Activated CD4-positive, alpha-beta T cell treated with anti-CD3 and anti-CD28 coated beads, Interleukin-2, amount 50 U/mL, for 16 hours (primary cell): Measurements from ENCODE around the gene LRRC8A.
"Not testable (repeated sequence)": the region's sequence is repeated elsewhere in the genome, so short reads cannot be mapped to it uniquely, and the experiment has no call there.

Source experiments
- DNase-seq: peaks from one replicate; pipeline ENCODE4 v3.0.0-alpha.2; 2020

Gene LRRC8A

GRCh38 chr9:128881884-128882676, at the start of gene LRRC8A, which contains the start of gene KYAT1:
Gene LRRC8A, plus strand, starts transcription at chr9:128882133. Its CDS starts 25,032 bp downstream, at chr9:128907165.
Gene KYAT1, minus strand, starts transcription at chr9:128881950. Its CDS starts 36,545 bp downstream, at chr9:128845405.
- DNase-seq = peak; percentile 98

DNA sequence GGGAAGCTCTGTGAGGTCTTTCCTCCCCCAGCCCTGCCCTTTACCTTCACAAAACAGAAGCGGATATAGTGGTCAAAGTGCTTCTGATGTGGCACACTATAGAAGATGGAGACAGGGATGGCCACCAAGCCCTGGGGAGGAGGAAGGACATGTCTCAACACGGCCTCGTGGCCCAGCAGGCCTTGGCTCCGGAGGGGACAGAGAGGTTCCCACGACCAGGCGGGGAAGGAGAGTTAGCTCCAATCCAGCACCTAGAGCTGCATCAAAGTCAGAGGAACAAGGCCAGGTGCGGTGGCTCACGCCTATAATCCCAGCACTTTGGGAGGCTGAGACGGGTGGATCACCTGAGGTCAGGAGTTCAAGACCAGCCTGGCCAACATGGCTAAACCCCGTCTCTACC, 48.2 kb upstream of the LRRC8A start:
- DNase-seq = no peak

DNA sequence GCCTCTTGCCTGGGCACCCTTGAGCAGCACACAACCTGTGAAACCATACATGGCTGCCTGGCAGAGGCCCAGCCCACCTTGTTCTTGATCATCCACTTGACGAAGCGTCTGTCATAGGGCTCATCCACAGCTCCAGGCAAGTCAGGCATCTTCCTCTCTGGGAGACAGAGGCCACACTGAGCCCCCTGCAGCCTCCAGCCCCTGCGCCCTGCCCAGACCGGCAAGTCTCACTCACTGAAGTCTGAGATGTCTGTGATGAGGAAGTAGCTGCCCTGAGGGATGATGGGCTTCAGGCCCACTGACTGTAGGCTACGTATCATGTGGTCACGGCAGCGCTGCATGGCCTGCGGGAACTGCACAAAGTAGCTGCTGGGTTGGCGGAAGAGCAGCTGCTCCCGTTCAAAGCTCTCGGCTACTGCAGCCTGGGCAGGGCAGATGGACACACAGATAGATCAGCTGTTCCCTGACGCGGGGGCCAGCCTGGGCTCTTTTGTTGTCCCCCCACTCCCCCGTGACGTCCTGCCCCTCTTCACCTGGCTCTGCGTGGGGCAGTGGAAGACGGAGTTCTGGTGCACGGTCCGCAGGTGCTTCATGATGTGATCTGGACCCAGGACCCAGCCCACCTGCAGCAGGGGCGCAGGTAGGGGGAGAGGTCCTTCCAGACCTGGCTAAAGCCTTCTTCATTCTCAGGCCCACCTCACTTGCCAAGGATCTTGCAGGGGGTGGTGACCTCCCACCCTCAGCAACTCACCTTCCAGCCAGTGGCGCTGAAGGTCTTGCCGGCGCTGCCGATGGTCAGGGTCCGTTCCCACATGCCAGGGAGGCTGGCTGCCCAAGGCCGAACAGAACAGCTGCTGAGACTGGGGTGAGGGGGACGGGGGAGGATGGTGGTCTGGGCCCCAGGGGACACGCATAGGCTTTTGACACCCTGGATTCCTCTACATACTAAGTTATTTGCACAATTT, 46.4 kb upstream of the LRRC8A start:
- no peak for DNase-seq

GRCh38 chr9:128836509-128837145, 45.3 kb upstream of the LRRC8A start:
- DNase-seq = no peak

DNA sequence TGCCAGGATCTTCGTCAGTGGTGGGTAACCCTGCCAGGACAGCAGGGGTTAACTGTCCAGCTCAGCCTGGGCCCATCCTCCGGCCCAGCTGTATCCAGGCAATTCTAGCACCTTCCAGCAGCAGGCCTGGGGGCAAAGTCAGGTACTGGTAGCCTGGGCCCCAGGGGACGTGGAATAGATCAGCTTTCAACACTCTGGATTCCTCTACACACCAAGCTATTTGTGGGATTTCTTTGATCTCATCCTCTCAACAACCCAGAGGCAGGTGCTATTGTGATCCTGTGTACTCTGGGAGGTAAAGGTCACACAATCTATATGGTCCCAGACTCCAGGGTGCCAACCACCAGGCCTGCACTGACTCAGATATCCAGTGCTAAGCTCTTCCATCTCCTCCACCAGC, 43.6 kb upstream of the LRRC8A start:
- no peak for DNase-seq

- no peak for DNase-seq
These were observed 41.4 kb upstream of the LRRC8A start for GRCh38 chr9:128840524-128840923.

- DNase-seq = no peak
These were observed 40.0 kb upstream of the LRRC8A start for GRCh38 chr9:128841694-128842492.

GRCh38 chr9:128843171-128843570, 38.8 kb upstream of the LRRC8A start:
- not testable (repeated sequence) for DNase-seq

- DNase-seq = no peak
These were observed 36.6 kb upstream of the LRRC8A start for GRCh38 chr9:128845186-128845931.

DNA sequence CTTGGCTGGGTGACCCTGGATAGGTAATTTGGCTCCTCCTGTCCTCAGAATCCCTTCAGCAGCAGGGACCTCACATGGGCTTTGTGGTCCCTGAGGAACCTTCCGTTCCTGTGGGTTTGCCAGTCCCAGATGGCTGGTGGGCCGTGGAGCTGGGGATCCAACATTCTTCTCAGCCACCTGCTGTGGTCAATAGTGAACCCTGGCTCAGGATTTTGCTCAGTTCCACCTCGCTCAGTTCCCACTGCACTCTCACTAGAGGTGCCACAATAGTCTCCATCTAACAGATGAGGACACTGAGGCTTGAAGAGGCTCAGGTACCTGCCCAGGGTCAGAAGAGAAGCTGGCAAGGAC, 35.3 kb upstream of the LRRC8A start:
- DNase-seq = no peak

- no peak for DNase-seq
These were observed 34.1 kb upstream of the LRRC8A start for GRCh38 chr9:128847803-128848202.

- DNase-seq = not testable (repeated sequence)
These were observed 30.9 kb upstream of the LRRC8A start for GRCh38 chr9:128851024-128851423.

- DNase-seq = peak; percentile 29
These were observed 29.9 kb upstream of the LRRC8A start for GRCh38 chr9:128851779-128852600.

- DNase-seq = not testable (repeated sequence)
These were observed 29.3 kb upstream of the LRRC8A start for GRCh38 chr9:128852646-128853045.

DNA sequence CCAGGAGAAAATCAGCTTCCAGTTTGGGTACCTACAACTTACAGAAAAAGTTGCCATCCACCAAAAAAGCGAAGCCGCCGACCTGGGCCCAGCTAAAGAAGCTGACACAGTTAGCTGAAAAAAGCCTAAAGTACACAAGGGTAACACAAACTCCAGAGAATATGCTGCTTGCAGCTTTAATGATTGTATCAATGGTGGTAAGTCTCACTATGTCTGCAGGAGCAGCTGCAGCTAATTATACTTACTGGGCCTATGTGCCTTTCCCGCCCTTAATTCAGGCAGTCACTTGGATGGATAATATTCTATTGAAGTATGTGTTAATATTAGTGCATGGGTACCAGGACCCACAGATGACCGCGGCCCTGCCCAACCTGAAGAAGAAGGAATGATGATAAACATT, 27.5 kb upstream of the LRRC8A start:
- DNase-seq = not testable (repeated sequence)

DNA sequence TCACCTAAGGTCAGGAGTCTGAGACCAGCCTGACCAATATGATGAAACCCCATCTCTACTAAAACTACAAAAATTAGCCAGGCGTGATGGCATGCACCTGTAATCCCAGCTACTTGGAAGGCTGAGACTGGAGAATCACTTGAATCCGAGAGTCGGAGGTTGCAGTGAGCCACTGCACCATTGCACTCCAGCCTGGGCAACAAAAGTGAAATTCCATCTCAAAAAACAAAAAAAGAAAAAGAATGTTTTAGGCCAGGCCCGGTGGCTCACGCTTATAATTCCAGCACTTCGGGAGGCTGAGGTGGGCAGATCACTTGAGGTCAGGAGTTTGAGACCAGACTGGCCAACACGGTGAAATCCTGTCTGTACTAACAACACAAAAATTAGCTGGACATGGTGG, 23.5 kb upstream of the LRRC8A start:
- not testable (repeated sequence) for DNase-seq

DNA sequence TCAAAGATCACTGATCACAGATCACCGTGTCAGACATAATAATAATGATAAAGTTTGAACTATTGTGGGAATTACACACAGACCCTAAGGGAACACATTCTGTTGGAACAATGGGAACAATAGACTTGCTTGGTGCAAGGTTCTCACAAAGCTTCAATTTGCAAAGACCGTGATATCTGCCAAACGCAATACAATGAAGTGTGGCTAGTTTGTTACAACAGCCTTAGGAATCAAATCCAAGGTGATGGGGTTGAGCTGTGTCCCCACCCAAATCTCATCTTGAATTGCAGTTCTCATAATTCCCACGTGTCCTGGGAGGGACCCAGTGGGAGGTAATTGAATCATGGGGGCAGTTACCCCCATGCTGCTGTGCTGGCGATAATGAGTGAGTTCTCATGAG, 21.0 kb upstream of the LRRC8A start:
- DNase-seq = no peak

- no peak for DNase-seq
These were observed 20.4 kb upstream of the LRRC8A start for GRCh38 chr9:128861501-128861900.

DNA sequence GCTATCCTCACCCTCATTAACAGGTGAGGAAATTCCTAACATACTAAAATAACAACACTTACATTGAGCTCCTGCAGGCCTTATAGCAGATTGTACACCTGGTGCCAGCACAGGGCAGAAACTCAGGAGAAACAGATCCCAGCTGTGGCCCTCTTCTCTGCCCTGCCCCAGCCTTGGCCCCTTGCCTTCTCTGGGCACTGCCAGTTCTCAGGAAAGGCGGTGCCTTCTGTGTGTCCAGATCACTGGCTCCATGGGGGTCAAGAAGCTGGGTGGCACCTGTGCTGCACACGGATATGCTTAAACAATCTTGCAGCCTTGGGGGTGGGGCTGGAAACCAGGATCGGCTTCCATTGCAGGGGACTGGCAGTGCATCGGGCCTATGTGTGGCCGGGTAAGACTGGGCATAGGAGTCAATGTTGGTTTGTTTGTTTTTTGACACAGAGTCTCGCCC, 19.5 kb upstream of the LRRC8A start:
- DNase-seq = no peak

- DNase-seq = peak; percentile 83
These were observed 18.3 kb upstream of the LRRC8A start for GRCh38 chr9:128863647-128864046.
